GM19023 (cell line): ENCODE data around the gene HS6ST3.
"Not testable (repeated sequence)": the region's sequence is repeated elsewhere in the genome, so short reads cannot be mapped to it uniquely, and the experiment has no call there.

Experiments used
- ATAC-seq: cut with Tn5 transposase; IDR thresholded peaks from one replicate; pipeline ENCODE4 v1.9.1; 2021; ENCODE audit warnings: mild to moderate bottlenecking, moderate library complexity; ENCODE audit not compliant: unreplicated experiment

Gene HS6ST3

GRCh38 chr13:96524398-96525020, 434.6 kb downstream of the HS6ST3 start:
- ATAC-seq, result not testable (repeated sequence)

DNA sequence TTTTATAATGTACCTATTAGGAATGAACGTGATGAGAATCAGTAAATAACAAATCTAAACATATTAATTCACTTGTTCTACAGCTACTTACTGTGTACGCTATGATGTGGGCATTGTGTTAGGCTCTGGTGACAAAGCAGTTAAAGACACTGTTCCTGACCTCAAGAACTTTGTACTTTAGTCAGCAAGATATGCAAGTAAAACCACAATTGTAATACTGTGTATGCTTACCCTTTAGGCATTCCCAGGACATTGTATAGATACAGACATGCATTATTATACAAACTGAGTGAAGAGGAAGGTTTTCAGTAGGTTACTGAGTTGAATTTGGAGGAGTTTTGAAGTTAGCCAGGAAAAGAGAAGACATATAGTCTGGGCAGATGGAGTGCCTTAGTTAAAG, 435.8 kb downstream of the HS6ST3 start:
- ATAC-seq, result no peak

DNA sequence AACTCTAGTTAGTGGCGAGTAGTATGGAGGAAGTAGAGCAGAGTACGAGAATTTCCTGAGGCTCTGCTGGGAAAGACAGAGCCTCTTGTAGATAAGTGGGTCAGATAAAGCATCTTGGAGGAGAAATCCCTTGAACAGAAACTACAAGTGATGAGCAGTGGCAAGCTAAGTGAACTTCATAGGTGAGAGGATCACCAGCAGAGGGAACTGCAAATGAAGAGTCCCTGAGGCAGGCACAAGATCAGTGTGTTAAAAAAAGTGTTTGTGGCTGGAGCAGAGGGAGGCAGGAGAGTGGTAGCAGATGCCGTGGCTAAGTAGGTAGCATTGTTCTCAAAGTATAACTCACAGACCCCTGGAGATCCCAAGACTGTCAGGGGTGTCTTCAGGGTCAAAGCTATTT, 437.6 kb downstream of the HS6ST3 start:
- no peak for ATAC-seq

DNA sequence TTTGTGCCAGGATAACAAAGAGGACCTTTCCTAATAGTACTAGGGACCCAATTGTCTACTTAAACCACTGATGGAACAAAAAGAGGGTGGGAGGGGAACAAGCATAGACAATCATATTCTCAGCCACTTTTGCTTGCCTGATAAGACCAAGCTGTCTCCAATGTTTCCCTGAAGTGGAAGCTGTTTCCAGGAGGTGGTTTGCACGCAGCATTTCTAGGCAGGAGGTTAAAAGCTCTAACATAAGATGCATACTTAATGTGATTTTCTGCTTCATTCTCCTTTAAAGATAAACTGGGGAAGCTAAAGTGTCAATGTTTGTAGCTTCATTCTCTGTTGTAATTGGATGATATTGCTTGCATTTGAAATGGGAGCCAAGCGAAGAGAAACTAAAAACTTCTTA, 442.9 kb downstream of the HS6ST3 start:
- no peak for ATAC-seq

GRCh38 chr13:96533408-96533807, 443.5 kb downstream of the HS6ST3 start:
- ATAC-seq, result no peak

DNA sequence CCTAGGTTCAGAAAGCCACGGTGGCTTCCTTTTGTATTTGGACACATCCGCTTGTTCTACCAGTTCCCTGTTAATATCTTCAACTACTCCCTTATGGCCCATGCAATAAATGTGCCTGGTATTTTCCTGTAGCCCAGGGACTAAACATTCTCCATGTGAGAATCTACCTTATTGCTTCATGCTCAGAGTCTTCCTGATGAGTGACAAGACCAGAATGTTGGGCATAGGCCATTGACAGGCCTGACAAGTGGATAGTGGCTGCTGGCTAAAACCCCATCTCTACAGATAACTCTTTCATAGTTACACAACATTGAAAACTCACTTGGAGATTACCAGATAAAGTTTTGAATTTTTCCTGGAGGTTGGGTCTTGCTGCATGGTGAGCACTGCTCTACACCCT, 449.9 kb downstream of the HS6ST3 start:
- no peak for ATAC-seq

- ATAC-seq, result no peak
Observed at GRCh38 chr13:96540670-96541069, 450.8 kb downstream of the HS6ST3 start.

GRCh38 chr13:96542986-96543385, 453.1 kb downstream of the HS6ST3 start:
- ATAC-seq, result no peak

- ATAC-seq, result no peak
Observed at GRCh38 chr13:96544957-96545356, 455.1 kb downstream of the HS6ST3 start.

DNA sequence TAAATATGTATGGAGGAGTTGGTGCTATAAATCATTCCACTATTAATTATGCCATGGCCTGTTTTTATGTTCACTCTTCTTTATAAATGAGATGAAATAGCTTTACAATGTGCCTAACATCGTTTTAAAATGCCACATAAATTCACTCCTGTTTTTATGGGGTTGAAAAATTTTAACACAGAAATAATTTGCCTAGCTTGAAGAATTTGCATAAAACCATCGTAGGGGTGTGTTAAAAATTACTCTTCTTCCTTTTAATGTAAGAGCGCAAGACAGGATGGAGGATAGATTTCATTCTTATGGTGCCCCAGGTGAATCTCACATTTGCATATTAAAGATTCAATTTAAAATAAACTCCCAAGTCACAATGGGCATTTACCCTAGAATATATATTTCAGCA, 456.6 kb downstream of the HS6ST3 start:
- ATAC-seq, result no peak

- ATAC-seq, result no peak
Observed at GRCh38 chr13:96551546-96551945, 461.6 kb downstream of the HS6ST3 start.

DNA sequence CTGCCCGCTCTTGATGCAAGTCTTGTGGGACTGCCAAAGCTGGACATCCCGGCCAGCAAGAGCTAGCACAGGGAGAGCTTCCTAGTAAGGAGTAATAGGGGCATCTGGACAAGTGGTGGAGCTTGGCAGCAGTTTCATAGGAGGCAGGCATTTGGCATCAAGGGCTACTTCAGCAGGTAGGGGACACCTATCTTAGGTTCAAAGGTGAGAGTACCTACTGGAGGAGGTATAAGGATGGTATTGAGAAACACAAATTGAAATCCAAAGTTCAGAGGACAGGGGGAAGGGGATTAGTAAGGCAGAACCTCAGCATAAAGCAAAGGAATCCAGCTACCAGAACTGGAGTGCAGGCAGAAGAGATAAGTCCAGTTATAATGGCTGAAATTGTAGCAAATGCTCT, 462.7 kb downstream of the HS6ST3 start:
- ATAC-seq, result no peak

DNA sequence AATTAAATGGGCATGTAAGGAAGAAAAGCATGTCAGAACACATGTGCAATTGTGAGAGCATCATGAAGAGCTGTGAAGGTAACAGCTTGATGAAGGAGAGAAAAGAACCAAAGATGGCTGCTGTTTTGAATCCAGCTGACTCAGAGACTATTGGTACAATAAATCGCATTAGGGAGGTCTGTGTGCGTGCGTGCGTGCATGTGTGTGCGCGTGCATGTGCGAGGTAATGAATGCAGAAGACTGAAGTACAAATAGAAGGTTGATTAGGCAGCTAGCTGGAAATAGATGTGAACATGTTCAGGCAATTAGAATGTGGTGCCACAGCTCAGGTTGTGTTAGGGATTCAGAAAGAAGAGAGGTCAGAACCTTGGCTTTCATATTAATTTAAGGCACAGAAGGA, 463.9 kb downstream of the HS6ST3 start:
- ATAC-seq, result no peak

GRCh38 chr13:96573563-96573962, 483.7 kb downstream of the HS6ST3 start:
- ATAC-seq, result no peak

- ATAC-seq, result no peak
Observed at GRCh38 chr13:96575423-96576320, 485.8 kb downstream of the HS6ST3 start.

DNA sequence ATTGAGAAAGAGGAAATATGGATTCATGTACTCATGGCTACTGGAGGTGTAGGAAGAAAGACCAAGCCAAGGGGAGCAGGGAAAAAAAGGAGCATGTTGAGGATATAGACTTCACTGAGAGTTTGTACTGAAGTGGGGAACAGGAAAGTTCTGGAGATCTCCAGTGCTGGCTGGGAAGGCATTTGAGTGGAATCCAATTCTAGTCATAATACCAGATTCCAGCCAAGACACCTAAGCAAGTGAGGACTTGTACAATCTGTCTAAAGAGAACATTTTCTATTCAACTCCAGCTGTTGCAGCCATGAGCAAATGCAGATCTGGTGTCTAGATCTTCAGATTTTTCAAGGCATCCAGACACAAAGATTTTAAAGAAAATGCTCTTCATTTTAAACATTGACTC, 491.8 kb downstream of the HS6ST3 start:
- no peak for ATAC-seq

DNA sequence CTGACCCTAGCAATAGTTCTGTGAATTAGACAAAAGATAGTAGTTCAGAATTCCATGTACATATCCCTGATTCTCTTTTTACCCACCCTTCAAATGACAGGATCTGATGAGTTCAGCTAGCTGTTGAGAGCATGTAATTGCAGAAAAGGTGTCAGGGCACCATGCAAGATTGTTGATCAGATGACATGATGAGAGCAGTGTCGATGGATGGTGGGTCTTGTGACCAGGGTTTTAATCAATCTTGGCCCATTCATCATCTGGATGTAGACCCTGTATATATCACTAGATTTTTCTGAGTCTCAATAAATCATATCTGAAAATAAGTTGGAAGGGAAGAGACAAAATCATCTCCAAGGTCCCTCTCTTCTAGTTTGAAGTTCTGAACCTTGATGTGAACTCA, 525.3 kb downstream of the HS6ST3 start:
- ATAC-seq, result no peak

DNA sequence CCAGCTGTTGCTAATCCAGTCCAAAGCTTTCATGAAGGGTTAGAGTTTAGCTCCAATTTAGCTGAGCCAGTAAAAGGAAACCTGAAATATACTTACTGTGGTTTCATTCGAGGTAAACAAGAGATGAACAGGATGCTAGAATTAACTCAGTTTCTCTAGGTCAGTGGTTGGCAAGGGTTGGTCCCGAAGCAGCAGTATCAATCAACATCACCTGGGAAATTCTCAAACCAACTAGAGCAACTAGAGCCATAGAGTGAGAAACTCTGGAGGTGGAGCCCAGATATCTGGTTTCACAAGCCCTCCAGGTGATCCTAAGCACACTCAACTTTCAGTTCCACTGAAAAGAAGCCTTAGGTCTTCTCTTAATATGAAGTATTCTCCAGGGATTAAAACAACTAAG, 527.6 kb downstream of the HS6ST3 start:
- no peak for ATAC-seq

DNA sequence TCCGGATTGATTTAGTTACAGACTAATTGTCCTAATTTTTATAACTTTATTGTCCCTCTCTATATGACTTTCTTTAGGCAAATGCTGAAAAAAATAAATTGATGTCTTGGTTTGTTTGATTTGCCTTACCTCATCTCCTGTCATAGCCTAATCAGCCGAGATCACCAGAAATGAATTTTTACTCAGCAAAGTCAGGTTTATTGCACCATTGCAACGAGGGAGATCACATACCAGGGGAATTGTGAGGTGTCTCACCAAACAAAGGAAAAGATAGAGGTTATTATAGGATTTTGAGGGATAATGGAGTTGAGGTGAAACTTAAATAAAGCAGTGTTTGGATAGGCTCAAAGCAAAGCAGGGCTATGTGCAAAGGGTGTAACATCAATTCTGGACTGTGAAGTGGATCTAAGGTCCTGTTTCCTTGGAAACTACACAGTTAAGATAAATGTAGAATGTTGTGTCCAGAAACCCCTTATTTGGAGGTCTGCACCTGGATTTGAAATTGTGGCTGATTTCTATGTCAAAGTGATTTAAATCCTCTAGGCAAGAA, 531.8 kb downstream of the HS6ST3 start:
- no peak for ATAC-seq

DNA sequence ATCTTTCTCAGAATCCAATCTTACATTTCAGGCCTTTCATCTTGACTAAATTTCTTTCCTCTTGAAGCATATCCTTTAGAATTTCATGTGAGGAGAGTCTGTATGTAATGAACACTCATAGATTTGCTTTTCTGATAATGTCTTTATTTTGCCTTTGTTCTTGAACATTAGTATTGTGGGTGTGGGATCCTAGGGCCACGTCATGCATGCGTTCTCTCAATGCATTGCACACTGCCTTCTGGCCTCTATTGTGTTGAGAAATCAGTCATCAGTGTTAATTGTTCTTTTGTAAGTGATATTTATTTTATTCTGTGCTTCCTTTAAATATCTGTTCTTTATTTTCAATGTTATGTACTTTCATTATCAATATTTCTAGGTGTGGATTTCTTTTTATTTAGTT, 539.4 kb downstream of the HS6ST3 start:
- no peak for ATAC-seq

DNA sequence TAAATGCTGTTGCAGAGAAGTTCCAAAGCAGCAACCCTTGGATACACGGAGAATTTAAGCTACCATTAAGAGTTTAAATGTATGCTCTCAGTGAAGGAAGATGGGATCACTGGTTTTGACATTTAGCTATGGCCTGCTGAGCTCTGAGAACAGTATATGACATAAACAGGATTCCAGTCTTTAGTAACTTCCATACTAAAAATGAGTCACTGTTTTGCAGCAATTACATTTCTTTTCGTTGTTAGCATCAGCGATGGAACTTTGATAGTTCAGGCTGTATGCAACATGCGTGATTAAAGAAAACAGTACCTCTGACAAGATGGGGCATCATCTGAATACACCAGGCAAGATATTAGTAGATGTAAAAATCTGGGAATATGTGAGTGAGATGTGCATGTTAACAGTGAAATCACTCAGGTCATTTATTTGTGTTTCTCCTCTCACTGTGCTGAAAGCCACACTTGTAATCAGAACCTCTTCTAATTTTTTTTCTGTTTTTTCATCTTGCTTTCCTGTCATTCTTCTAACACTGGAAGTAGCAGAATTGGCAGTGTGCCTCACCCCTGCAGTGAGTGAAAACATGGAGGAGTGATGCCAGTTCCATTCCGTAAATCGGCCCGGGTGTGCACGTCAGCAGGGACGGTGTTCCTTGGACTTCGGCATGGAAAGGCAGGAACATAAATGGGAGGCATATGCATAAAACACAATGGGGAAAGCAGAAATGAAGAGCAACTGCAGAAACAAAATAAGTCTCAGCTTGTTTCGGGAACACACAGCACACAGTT, 542.8 kb downstream of the HS6ST3 start:
- ATAC-seq, result no peak
